GM12878 (cell line): Measurements from ENCODE around the gene GPER1. TPM values are rescaled to one million over a fixed set of nuclear protein-coding genes. Genes with fewer than 3 reads are reported as not detected.

Experiments used
- ATAC-seq: fragments of 200-7000 bp; cut with Tn5 transposase; 3 replicates; pipeline ENCODE4 v1.9.1; 2020; ENCODE audit warnings: mild to moderate bottlenecking, moderate library complexity
- BruUV-seq: library from RNA; stranded (reverse); fragments of 400-500 nt; replicated peaks from 2 replicates; lab custom pipeline; 2021; lab: Mats Ljungman, UMichigan
- CTCF ChIA-PET: fragments of 300-600 bp; sonication (Branson Sonifier 250); formaldehyde crosslinking; extraction: SDS; loops from one replicate; lab custom pipeline; 2021; ENCODE audit warnings: inconsistent platforms; lab: Yijun Ruan, JAX
- POLR2A ChIA-PET: fragments of 350-600 bp; formaldehyde crosslinking; extraction: SDS; loops from one replicate; lab custom pipeline; 2021; ENCODE audit warnings: inconsistent platforms; lab: Charles Lee
- RAD21 ChIA-PET: fragments of 300-600 bp; sonication (Branson Sonifier 250); formaldehyde crosslinking; loops from one replicate; lab custom pipeline; 2023; ENCODE audit warnings: antibody characterized with exemption; ENCODE audit not compliant: unreplicated experiment; lab: Charles Lee
- SMC1A ChIA-PET: fragments of 300-600 bp; sonication (Branson Sonifier 250); formaldehyde crosslinking; loops from one replicate; lab custom pipeline; 2023; ENCODE audit not compliant: unreplicated experiment, uncharacterized antibody; lab: Charles Lee
- DNase-seq: peaks from one replicate; pipeline ENCODE4 v3.0.0-alpha.2; 2011; ENCODE audit warnings: low read depth, low spot score
- FAIRE-seq: peaks from 3 replicates; lab custom pipeline; 2011; peaks lifted over from hg19 to GRCh38; lab: Jason Lieb, UNC
- H2AFZ ChIP-seq: 2 replicates; pipeline ENCODE4 v1.6.0; 2011; ENCODE audit warnings: low read depth, low read length, control low read depth; ENCODE audit not compliant: control insufficient read depth
- H3K27ac ChIP-seq: 2 replicates; pipeline ENCODE4 v1.5.1; 2011; ENCODE audit warnings: control low read depth; ENCODE audit not compliant: control insufficient read depth, insufficient read depth
- H3K27me3 ChIP-seq, 2 experiments: replicated peaks in 1 of 2; 2 replicates each; pipeline versions ENCODE4 v1.6.0 to v1.6.1; 2011; ENCODE audit warnings: low read length in 1 of 2; ENCODE audit not compliant: control insufficient read depth in 2 of 2, insufficient read depth in 2 of 2
- H3K36me3 ChIP-seq, 2 experiments: 2 replicates each; pipeline ENCODE4 v1.5.1; 2011; ENCODE audit warnings: low read length in 1 of 2; ENCODE audit not compliant: control insufficient read depth in 2 of 2, insufficient read depth in 2 of 2
- H3K4me1 ChIP-seq: 2 replicates; pipeline ENCODE4 v1.6.1; 2011; ENCODE audit warnings: mild to moderate bottlenecking, low read length, moderate library complexity, mixed read lengths; ENCODE audit not compliant: control insufficient read depth, insufficient read depth
- H3K4me2 ChIP-seq: 2 replicates; pipeline ENCODE4 v1.6.0; 2011; ENCODE audit warnings: control low read depth; ENCODE audit not compliant: control insufficient read depth, insufficient read depth
- H3K4me3 ChIP-seq: fragments of 200-600 bp; sonication (generic); 2 replicates; pipeline ENCODE4 v1.5.1; 2016
- H3K79me2 ChIP-seq: 2 replicates; pipeline ENCODE4 v1.6.0; 2011; ENCODE audit warnings: low read length; ENCODE audit not compliant: control insufficient read depth, insufficient read depth
- H3K9ac ChIP-seq: 2 replicates; pipeline ENCODE4 v1.8.0; 2011; ENCODE audit warnings: low read length, control low read depth, mixed read lengths; ENCODE audit not compliant: control insufficient read depth, insufficient read depth
- H3K9me3 ChIP-seq: replicated peaks from 3 replicates; pipeline ENCODE4 v1.5.1; 2011; ENCODE audit warnings: mild to moderate bottlenecking, low read length; ENCODE audit not compliant: control insufficient read depth, insufficient read depth
- H4K20me1 ChIP-seq: 2 replicates; pipeline ENCODE4 v1.6.0; 2011; ENCODE audit not compliant: control insufficient read depth, insufficient read depth
- BCL11A ChIP-seq: IDR thresholded peaks from 2 replicates; pipeline ENCODE4 v1.6.1; 2011; ENCODE audit warnings: low read depth, low read length
- BCLAF1 ChIP-seq: fragments of 450-650 bp; IDR thresholded peaks from 2 replicates; pipeline ENCODE4 v1.6.1; 2017; ENCODE audit warnings: antibody characterized with exemption, mild to moderate bottlenecking, moderate library complexity
- ELK1 ChIP-seq: IDR thresholded peaks from 2 replicates; pipeline ENCODE4 v1.6.1; 2012; ENCODE audit warnings: low read depth, low read length, improper control_type of control experiment
- HCFC1 ChIP-seq: fragments of 150-350 bp; IDR thresholded peaks from 2 replicates; pipeline ENCODE4 v1.6.1; 2014; ENCODE audit warnings: low read length
- NFXL1 ChIP-seq: fragments of 450-650 bp; IDR thresholded peaks from 2 replicates; pipeline ENCODE4 v1.6.1; 2017; ENCODE audit warnings: antibody characterized with exemption, mild to moderate bottlenecking, borderline replicate concordance
- SMC3 ChIP-seq: IDR thresholded peaks from 2 replicates; pipeline ENCODE4 v1.6.1; 2011; ENCODE audit warnings: low read length, improper control_type of control experiment, borderline replicate concordance
- ZNF24 ChIP-seq: fragments of 450-650 bp; IDR thresholded peaks from 2 replicates; pipeline ENCODE4 v1.6.1; 2017; ENCODE audit warnings: antibody characterized with exemption, mild to moderate bottlenecking
- ZNF622 ChIP-seq: fragments of 450-650 bp; IDR thresholded peaks from 2 replicates; pipeline ENCODE4 v1.6.1; 2017; ENCODE audit warnings: mild to moderate bottlenecking, inconsistent platforms
- WGBS: methylation state at CpG from one replicate; pipeline ENCODE4 v1.1.6; 2016; ENCODE audit warnings: low lambda C conversion rate; ENCODE audit not compliant: insufficient replicate concordance, insufficient coverage; ENCODE audit errors: missing lambda C conversion rate; 5-methylcytosine and 5-hydroxymethylcytosine counted together
- in situ Hi-C: fragments of 300-500 bp; cut with MboI; formaldehyde crosslinking; loops from 9 replicates; pipeline ENCODE4 v1.14.3; 2018; ENCODE audit warnings: mixed read lengths
- intact Hi-C: fragments of 100-400 bp; cut with micrococcal nuclease; formaldehyde crosslinking; loops from one replicate; pipeline ENCODE4 v1.14.2; 2022; ENCODE audit not compliant: unreplicated experiment
- polyA plus RNA-seq, 11 experiments: library from polyadenylated mRNA; depleted of rRNA in 4 of 11; unstranded in 6 of 11; stranded (reverse) in 5 of 11; fragments of >200 nt; fragmentation: Nextera tagmentation in 4 of 11; fragmentation: Illumina TruSeq in 1 of 11; extraction: Ambion mirVana in 4 of 11; extraction: Trizol in 1 of 11; gene quantifications; 1 replicate in 1 of 11; 2 replicates in 10 of 11; pipeline versions ENCODE4 v1.2.1 to v1.2.3, GENCODE V29; 2011 to 2016; ENCODE audit warnings: inconsistent platforms in 2 of 11, missing spikeins in 2 of 11, low read depth in 1 of 11
- total RNA-seq, 4 experiments: library from RNA; depleted of rRNA in 3 of 4; stranded (reverse); fragments of >200 nt in 3 of 4; fragmentation: Illumina TruSeq in 1 of 4; extraction: Trizol in 1 of 4; gene quantifications; 2 replicates each; pipeline versions ENCODE4 v1.2.1 to v1.2.3, GENCODE V29; 2013 to 2021

GPER1 gene
- total and polyA plus RNA-seq, 10 of the 15 experiments (the other 5 are each of a cell fraction or from before 2014, with no cell fraction given) = 0.03 to 6.5 (median 2.6) TPM

- intact Hi-C loops (loop anchor here (5.0 to 10.0 kb wide), 2 partner anchors 109 to 163 kb away; no protein-coding TSS in a partner anchor), in situ Hi-C loops (no loop called here)
- 87% methylated on average over 14 of the region's 14 CpGs for WGBS
- H2AFZ ChIP-seq = no peak overlapping the region
- no peak for ATAC-seq
- no peak overlapping the region for H3K9ac ChIP-seq
- no peak for TF ChIP-seq BCL11A
- H3K9me3 ChIP-seq = no peaks in the 10 kb centered on the region; the same call in 2 of the 3 replicates
- ChIA-PET RAD21 (interaction anchor here (1.2 to 1.6 kb wide), 2 partner anchors 75 to 108 kb away, joined by 5 to 10 read pairs; no protein-coding TSS in a partner anchor), SMC1A (interaction anchor here (1.1 kb wide), 1 partner anchor 90 kb away, joined by 5 read pairs; no protein-coding TSS in a partner anchor), CTCF (interaction anchor here (0.6 to 9.7 kb wide), 6 partner anchors 7 to 158 kb away, joined by 3 to 77 read pairs (median 4); no protein-coding TSS in a partner anchor), POLR2A (interaction anchor here (0.9 kb wide), 1 partner anchor 74 kb away, joined by 3 read pairs; no protein-coding TSS in a partner anchor)
- no peaks in the 10 kb centered on the region for H4K20me1 ChIP-seq
- peaks cover 2% of the 10 kb centered on the region for H3K79me2 ChIP-seq
- H3K4me2 ChIP-seq = no peak overlapping the region
- BruUV-seq = no TSS peak
- no peak for DNase-seq
- H3K27ac ChIP-seq = no peak overlapping the region
- H3K36me3 ChIP-seq = no peaks in the 10 kb centered on the region; a peak in 2 of 4 replicates
- H3K27me3 ChIP-seq = no peaks in the 10 kb centered on the region
- H3K4me1 ChIP-seq = peaks cover 4% of the 10 kb centered on the region
- H3K4me3 ChIP-seq = no peak overlapping the region
- no peak for FAIRE-seq
Observed at GRCh38 chr7:1068013-1068412, 19.9 kb upstream of the GPER1 start.

GRCh38 chr7:1068619-1069018 lies 19.3 kb upstream of the GPER1 start:
- in situ Hi-C loops = no loop called here
- H2AFZ ChIP-seq = no peak overlapping the region
- POLR2A ChIA-PET = interaction anchor here (0.6 kb wide), 1 partner anchor 13 kb away, joined by 8 read pairs; no protein-coding TSS in a partner anchor
- TF ChIP-seq SMC3 = no peak
- no peak for TF ChIP-seq BCLAF1
- TF ChIP-seq ELK1 = no peak
- TF ChIP-seq ZNF24 = no peak
- TF ChIP-seq HCFC1 = no peak
- TF ChIP-seq ZNF622 = no peak
- TF ChIP-seq NFXL1 = no peak

More at GRCh38 chr7:1068619-1069018, 19.3 kb upstream of the GPER1 start:
- RAD21 ChIA-PET = interaction anchor here (1.2 to 1.6 kb wide), 2 partner anchors 75 to 108 kb away, joined by 5 to 10 read pairs; no protein-coding TSS in a partner anchor
- Histone ChIP-seq H3K4me1 (no peaks in the 10 kb centered on the region; the same call in 1 of the 2 replicates), H3K36me3 (no peaks in the 10 kb centered on the region; a peak in 2 of 4 replicates), H3K4me3 (no peak overlapping the region), H3K27ac (no peak overlapping the region), H3K9ac (no peak overlapping the region), H3K27me3 (no peaks in the 10 kb centered on the region), H3K4me2 (no peak overlapping the region), H3K79me2 (peaks cover 2% of the 10 kb centered on the region), H3K9me3 (no peaks in the 10 kb centered on the region; the same call in 2 of the 3 replicates), H4K20me1 (no peaks in the 10 kb centered on the region)
- SMC1A ChIA-PET = interaction anchor here (1.1 to 1.3 kb wide), 2 partner anchors 75 to 91 kb away, joined by 3 to 5 read pairs; no protein-coding TSS in a partner anchor
- ATAC-seq (no peak), FAIRE-seq (no peak), DNase-seq (no peak)
- CTCF ChIA-PET = interaction anchor here (0.8 to 9.7 kb wide), 6 partner anchors 8 to 106 kb away, joined by 3 to 77 read pairs (median 4); no protein-coding TSS in a partner anchor
- no TSS peak for BruUV-seq
- intact Hi-C loops = loop anchor here (5.0 to 10.0 kb wide), 2 partner anchors 109 to 164 kb away; no protein-coding TSS in a partner anchor
- 82% methylated on average over 11 of the region's 11 CpGs for WGBS
